Measurements from ENCODE around the gene SLC30A1.
A peak's percentile ranks its signal among the peaks of the same experiment; 100 is the strongest.
"Not testable (repeated sequence)": the region's sequence is repeated elsewhere in the genome, so short reads cannot be mapped to it uniquely, and the experiment has no call there.

Gene SLC30A1

GRCh38 chr1:211578640-211579439 is at the start of gene SLC30A1:
Gene SLC30A1 (minus strand): TSS chr1:211579161. CDS start chr1:211578612, 549 bp downstream.
- DNase-seq: peak; percentile 99 to 100
- no peak for TF ChIP-seq GATA1 (IDR thresholded peaks at IDR 0.05; ENCODE audit: low read depth, low read length)
- peak; percentile 83 for TF ChIP-seq POLR2A (IDR thresholded peaks at IDR 0.05; ENCODE audit: low read length)

DNA sequence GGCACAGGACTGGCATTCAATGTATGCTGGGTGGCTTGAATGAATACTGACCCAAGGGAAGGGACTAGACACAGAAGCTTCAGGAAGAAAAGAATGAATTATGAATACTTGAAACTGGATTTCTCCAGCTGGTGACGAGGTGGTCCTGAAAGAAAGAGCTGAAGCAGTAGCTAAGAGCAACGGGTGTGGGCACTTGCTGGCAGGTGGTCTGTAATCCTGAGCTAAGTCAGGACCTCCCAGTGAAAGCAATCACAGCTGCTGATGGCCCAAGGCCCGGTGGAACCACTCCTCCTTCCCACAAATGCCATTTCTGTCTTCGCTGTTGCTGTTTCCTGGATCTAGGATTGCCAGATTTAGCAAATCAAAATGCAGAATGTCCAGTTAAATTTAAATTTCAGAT is 49.5 kb upstream of the SLC30A1 start:
- TF ChIP-seq POLR2A (IDR thresholded peaks at IDR 0.05; ENCODE audit: low read length): no peak
- no peak for DNase-seq

DNA sequence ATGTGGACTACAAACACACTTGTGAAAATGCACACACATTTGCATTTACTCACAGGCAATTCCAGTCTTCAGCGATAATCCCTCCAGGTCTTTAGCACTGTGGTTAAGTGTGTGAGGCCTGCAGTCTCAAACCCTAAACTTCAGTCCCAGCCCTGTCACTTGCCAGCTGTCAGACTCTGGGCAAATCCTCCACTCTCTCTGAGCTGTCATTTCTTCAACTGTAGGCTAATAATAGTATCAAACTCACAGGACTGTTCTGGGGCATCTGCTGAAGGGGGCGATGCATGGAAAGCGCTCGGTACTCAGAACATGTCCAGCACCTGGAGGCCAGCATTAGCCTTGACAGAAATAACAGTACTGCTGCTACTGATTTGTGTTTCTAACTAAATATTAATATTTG is 48.3 kb upstream of the SLC30A1 start:
- TF ChIP-seq GATA1 (IDR thresholded peaks at IDR 0.05; ENCODE audit: low read depth, low read length): no peak
- no peak for TF ChIP-seq POLR2A (IDR thresholded peaks at IDR 0.05; ENCODE audit: low read length)
- no peak for DNase-seq

DNA sequence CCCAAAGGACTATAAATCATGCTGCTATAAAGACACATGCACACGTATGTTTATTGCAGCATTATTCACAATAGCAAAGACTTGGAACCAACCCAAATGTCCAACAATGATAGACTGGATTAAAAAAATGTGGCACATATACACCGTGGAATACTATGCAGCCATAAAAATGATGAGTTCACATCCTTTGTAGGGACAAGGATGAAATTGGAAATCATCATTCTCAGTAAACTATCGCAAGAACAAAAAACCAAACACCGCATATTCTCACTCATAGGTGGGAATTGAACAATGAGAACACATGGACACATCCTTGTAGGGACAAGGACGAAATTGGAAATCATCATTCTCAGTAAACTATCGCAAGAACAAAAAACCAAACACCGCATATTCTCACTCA is 46.9 kb upstream of the SLC30A1 start:
- DNase-seq: not testable (repeated sequence)

- TF ChIP-seq POLR2A (IDR thresholded peaks at IDR 0.05; ENCODE audit: low read length) (no peak), GATA1 (IDR thresholded peaks at IDR 0.05; ENCODE audit: low read depth, low read length) (no peak)
- DNase-seq: peak; percentile 61 to 74
Measured at GRCh38 chr1:211625040-211625439, 46.1 kb upstream of the SLC30A1 start.

- TF ChIP-seq POLR2A (IDR thresholded peaks at IDR 0.05; ENCODE audit: low read length): no peak
- no peak for TF ChIP-seq GATA1 (IDR thresholded peaks at IDR 0.05; ENCODE audit: low read depth, low read length)
- peak in 1 of 2 experiments; percentile 18 for DNase-seq
Measured at GRCh38 chr1:211623515-211623914, 44.6 kb upstream of the SLC30A1 start.

DNA sequence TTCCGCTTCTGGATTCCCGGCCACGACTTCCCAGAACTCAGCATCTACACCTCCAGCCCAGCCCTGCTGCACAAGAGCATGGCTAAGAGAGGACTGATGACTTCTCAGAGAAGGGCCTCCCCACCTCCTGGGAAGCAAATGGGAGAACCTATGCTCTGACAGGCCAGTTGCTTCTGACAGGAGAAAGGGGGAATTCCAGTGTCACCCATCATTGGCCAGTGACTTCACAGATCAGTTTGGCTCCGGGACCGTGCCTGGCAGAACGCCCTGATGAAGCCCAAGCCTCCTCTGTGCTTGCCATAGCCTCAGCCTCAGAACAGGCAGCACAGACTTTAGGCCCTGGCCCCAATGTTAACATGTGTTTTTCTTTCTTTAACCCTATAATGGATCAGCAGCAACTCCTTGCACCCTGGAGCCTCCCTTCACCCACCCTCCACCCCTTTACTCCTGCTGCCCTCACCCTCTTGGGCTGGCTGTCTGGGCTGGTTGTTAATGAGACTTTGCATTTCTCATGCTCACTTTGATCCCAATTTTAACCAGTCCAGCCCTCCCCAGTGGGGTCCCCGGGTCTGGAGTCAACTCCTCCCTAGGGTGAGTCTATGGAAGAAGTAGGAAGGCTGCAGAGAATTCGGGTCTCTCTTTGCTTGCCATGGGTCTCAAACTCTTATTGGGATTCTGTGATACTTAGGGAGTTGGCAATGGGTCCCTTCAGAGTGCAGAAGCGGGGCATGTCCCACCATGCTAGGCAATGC is 42.7 kb upstream of the SLC30A1 start:
- no peak for TF ChIP-seq POLR2A (IDR thresholded peaks at IDR 0.05; ENCODE audit: low read length)
- no peak for TF ChIP-seq GATA1 (IDR thresholded peaks at IDR 0.05; ENCODE audit: low read depth, low read length)
- no peak for DNase-seq

DNA sequence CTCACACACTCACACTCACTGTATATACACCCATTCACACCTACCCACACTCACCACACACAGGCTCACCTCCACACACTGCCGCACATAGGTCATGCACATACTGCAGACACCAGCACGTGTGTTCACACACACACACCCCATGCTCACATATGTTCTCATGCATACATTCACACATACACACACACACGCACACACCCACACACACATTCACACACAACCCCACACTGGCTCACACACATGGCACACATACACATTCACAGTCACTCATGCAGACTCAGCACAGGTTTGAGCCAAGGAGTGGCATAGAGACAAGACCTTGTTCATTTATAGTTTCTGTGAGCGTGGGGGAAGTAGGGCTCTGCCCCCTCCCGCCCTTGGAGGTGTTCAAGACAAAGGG is 41.1 kb upstream of the SLC30A1 start:
- DNase-seq: no peak
- TF ChIP-seq GATA1 (IDR thresholded peaks at IDR 0.05; ENCODE audit: low read depth, low read length) (no peak), POLR2A (IDR thresholded peaks at IDR 0.05; ENCODE audit: low read length) (no peak)

- no peak for DNase-seq
- TF ChIP-seq GATA1 (IDR thresholded peaks at IDR 0.05; ENCODE audit: low read depth, low read length): no peak
- TF ChIP-seq POLR2A (IDR thresholded peaks at IDR 0.05; ENCODE audit: low read length): no peak
Measured at GRCh38 chr1:211619033-211619996, 40.4 kb upstream of the SLC30A1 start.

- no peak for DNase-seq
- TF ChIP-seq POLR2A (IDR thresholded peaks at IDR 0.05; ENCODE audit: low read length) (no peak), GATA1 (IDR thresholded peaks at IDR 0.05; ENCODE audit: low read depth, low read length) (no peak)
Measured at GRCh38 chr1:211616965-211617297, 38.0 kb upstream of the SLC30A1 start.

GRCh38 chr1:211616231-211616964 is 37.4 kb upstream of the SLC30A1 start:
- TF ChIP-seq POLR2A (IDR thresholded peaks at IDR 0.05; ENCODE audit: low read length): no peak
- TF ChIP-seq GATA1 (IDR thresholded peaks at IDR 0.05; ENCODE audit: low read depth, low read length): no peak
- DNase-seq: peak; percentile 26 to 51

DNA sequence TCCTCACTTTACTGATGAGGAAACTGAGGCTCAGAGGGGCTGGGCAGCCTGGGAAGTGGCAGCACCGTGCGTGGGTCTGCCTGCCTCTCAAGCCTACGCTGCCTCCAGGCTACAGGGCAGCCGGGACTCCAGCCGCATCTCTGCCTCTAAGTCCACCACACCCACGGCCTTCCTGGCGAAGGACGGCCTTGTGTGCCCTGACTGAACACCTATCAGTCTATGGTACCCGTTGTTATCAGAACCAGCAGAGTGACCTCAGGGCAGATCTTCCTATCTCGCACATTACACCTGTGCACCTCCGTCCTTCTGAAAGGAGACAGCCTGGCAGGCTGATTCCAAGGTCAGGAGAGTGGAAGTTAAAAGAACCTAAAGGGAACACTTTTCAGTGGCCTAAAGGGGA is 35.7 kb upstream of the SLC30A1 start:
- peak; percentile 85 to 92 for DNase-seq
- TF ChIP-seq GATA1 (IDR thresholded peaks at IDR 0.05; ENCODE audit: low read depth, low read length) (no peak), POLR2A (IDR thresholded peaks at IDR 0.05; ENCODE audit: low read length) (no peak)

- DNase-seq: peak; percentile 95 to 98
- peak; percentile 36 for TF ChIP-seq GATA1 (IDR thresholded peaks at IDR 0.05; ENCODE audit: low read depth, low read length)
- TF ChIP-seq POLR2A (IDR thresholded peaks at IDR 0.05; ENCODE audit: low read length): no peak
Measured at GRCh38 chr1:211613951-211614350, 35.0 kb upstream of the SLC30A1 start.
